ENCODE data around the gene ZIC4.

The ZIC4 gene

GRCh38 chr3:147412917-147413685 is 6.8 kb upstream of the ZIC4 start:
- H3K4me3 ChIP-seq (replicated peaks; ENCODE audit: low read depth, low read length), result peak overlapping the region; percentile 19
- no peak for DNase-seq (ENCODE audit: low read depth)
- TF ChIP-seq CTCF (IDR thresholded peaks at IDR 0.05; ENCODE audit: low read length, missing control alignments), result no peak

GRCh38 chr3:147412261-147412916 is 6.0 kb upstream of the ZIC4 start:
- DNase-seq (ENCODE audit: low read depth), result no peak
- no peak for TF ChIP-seq CTCF (IDR thresholded peaks at IDR 0.05; ENCODE audit: low read length, missing control alignments)
- no peak overlapping the region for H3K4me3 ChIP-seq (replicated peaks; ENCODE audit: low read depth, low read length)

- TF ChIP-seq CTCF (IDR thresholded peaks at IDR 0.05; ENCODE audit: low read length, missing control alignments), result no peak
- no peak overlapping the region for H3K4me3 ChIP-seq (replicated peaks; ENCODE audit: low read depth, low read length)
- DNase-seq (ENCODE audit: low read depth), result no peak
These were observed 5.5 kb upstream of the ZIC4 start for GRCh38 chr3:147411815-147412241.

GRCh38 chr3:147411238-147411814 is 5.0 kb upstream of the ZIC4 start:
- peak; percentile 35 for DNase-seq (ENCODE audit: low read depth)
- TF ChIP-seq CTCF (IDR thresholded peaks at IDR 0.05; ENCODE audit: low read length, missing control alignments), result no peak
- H3K4me3 ChIP-seq (replicated peaks; ENCODE audit: low read depth, low read length), result peak overlapping the region; percentile 30

- TF ChIP-seq CTCF (IDR thresholded peaks at IDR 0.05; ENCODE audit: low read length, missing control alignments), result no peak
- peak; percentile 29 for DNase-seq (ENCODE audit: low read depth)
- H3K4me3 ChIP-seq (replicated peaks; ENCODE audit: low read depth, low read length), result peak overlapping the region; percentile 30
These were observed 4.3 kb upstream of the ZIC4 start for GRCh38 chr3:147410526-147411237.

- TF ChIP-seq CTCF (IDR thresholded peaks at IDR 0.05; ENCODE audit: low read length, missing control alignments), result no peak
- no peak for DNase-seq (ENCODE audit: low read depth)
- no peak overlapping the region for H3K4me3 ChIP-seq (replicated peaks; ENCODE audit: low read depth, low read length)
These were observed 3.8 kb upstream of the ZIC4 start for GRCh38 chr3:147410116-147410525.
